H1 (cell line): ENCODE data around the gene DDX50. TPM values are rescaled to one million over a fixed set of nuclear protein-coding genes. Genes with fewer than 3 reads are reported as not detected.
"Not testable (repeated sequence)": the region's sequence is repeated elsewhere in the genome, so short reads cannot be mapped to it uniquely, and the experiment has no call there.

Experiments used
- CTCF ChIA-PET: fragments of 300-600 bp; sonication (Branson Sonifier 250); formaldehyde crosslinking; loops from one replicate; lab custom pipeline; 2021; ENCODE audit not compliant: partially characterized antibody; lab: Charles Lee
- POLR2A ChIA-PET: fragments of 300-600 bp; sonication (Branson Sonifier 250); formaldehyde crosslinking; loops from one replicate; lab custom pipeline; 2021; ENCODE audit warnings: inconsistent platforms; ENCODE audit not compliant: partially characterized antibody; lab: Charles Lee
- DNase-seq, 2 experiments: peaks; one replicate each; pipeline versions ENCODE4 v3.0.0 to v3.0.0-alpha.2; 2010 to 2022; ENCODE audit warnings: low spot score in 2 of 2, low read depth in 1 of 2, mixed read lengths in 1 of 2
- FAIRE-seq: peaks from 2 replicates; lab custom pipeline; 2011; peaks lifted over from hg19 to GRCh38; lab: Jason Lieb, UNC
- H2AFZ ChIP-seq: 2 replicates; pipeline ENCODE4 v1.8.1; 2012; ENCODE audit warnings: low read length, inconsistent platforms
- H2AK5ac ChIP-seq: 2 replicates; pipeline ENCODE4 v1.6.1; 2013; ENCODE audit warnings: low read depth, low read length
- H2BK120ac ChIP-seq: replicated peaks from 2 replicates; pipeline ENCODE3; 2013; ENCODE audit warnings: low read depth, low read length, inconsistent platforms
- H2BK12ac ChIP-seq: 2 replicates; pipeline ENCODE4 v1.6.1; 2013; ENCODE audit warnings: low read depth, low read length
- H2BK15ac ChIP-seq: 2 replicates; pipeline ENCODE4 v1.6.1; 2013; ENCODE audit warnings: low read length
- H2BK20ac ChIP-seq: 2 replicates; pipeline ENCODE4 v1.6.1; 2013; ENCODE audit warnings: low read length
- H2BK5ac ChIP-seq: 2 replicates; pipeline ENCODE4 v1.6.1; 2013; ENCODE audit warnings: low read depth, low read length
- H3K14ac ChIP-seq: 2 replicates; pipeline ENCODE4 v1.6.1; 2013; ENCODE audit warnings: inconsistent platforms; ENCODE audit not compliant: insufficient read length
- H3K18ac ChIP-seq: 2 replicates; pipeline ENCODE4 v1.6.1; 2013; ENCODE audit warnings: low read length; ENCODE audit errors: extremely low read depth
- H3K23ac ChIP-seq: 2 replicates; pipeline ENCODE4 v1.6.1; 2013; ENCODE audit warnings: inconsistent platforms; ENCODE audit not compliant: insufficient read length
- H3K23me2 ChIP-seq: 2 replicates; pipeline ENCODE4 v1.6.1; 2013; ENCODE audit warnings: low read depth, low read length
- H3K27ac ChIP-seq: 2 replicates; pipeline ENCODE4 v1.6.1; 2011; ENCODE audit warnings: low read depth, low read length, inconsistent platforms
- H3K27me3 ChIP-seq, 4 experiments: replicated peaks in 1 of 4; 1 replicate in 1 of 4; 2 replicates in 3 of 4; pipeline versions ENCODE4 v1.6.1 to v1.8.1; 2011 to 2013; ENCODE audit warnings: low read length in 3 of 4, mild to moderate bottlenecking in 3 of 4, inconsistent platforms in 2 of 4, mixed read lengths in 2 of 4, moderate library complexity in 1 of 4; ENCODE audit not compliant: control insufficient read depth in 3 of 4, insufficient read depth in 3 of 4; ENCODE audit errors: extremely low read depth in 1 of 4
- H3K36me3 ChIP-seq, 4 experiments: 2 replicates each; pipeline versions ENCODE4 v1.6.1 to v1.8.1; 2011 to 2013; ENCODE audit warnings: mild to moderate bottlenecking in 4 of 4, low read length in 3 of 4, moderate library complexity in 2 of 4, control low read depth in 1 of 4, inconsistent platforms in 1 of 4; ENCODE audit not compliant: insufficient read depth in 4 of 4, control insufficient read depth in 2 of 4
- H3K4ac ChIP-seq: replicated peaks from 2 replicates; pipeline ENCODE3; 2013; ENCODE audit warnings: low read length, low read depth, mixed read lengths, inconsistent platforms; ENCODE audit not compliant: insufficient read length
- H3K4me1 ChIP-seq, 4 experiments: replicated peaks in 1 of 4; 1 replicate in 1 of 4; 2 replicates in 3 of 4; pipeline versions ENCODE4 v1.6.1 to v1.8.1; 2011 to 2013; ENCODE audit warnings: low read length in 3 of 4, inconsistent platforms in 2 of 4, mixed read lengths in 1 of 4; ENCODE audit not compliant: insufficient read depth in 4 of 4, control insufficient read depth in 3 of 4
- H3K4me2 ChIP-seq, 2 experiments: 2 replicates each; pipeline versions ENCODE4 v1.6.1 to v1.8.1; 2011 to 2013; ENCODE audit warnings: low read depth in 2 of 2, low read length in 2 of 2, control low read depth in 1 of 2, inconsistent platforms in 1 of 2, mild to moderate bottlenecking in 1 of 2; ENCODE audit not compliant: insufficient read depth in 1 of 2
- H3K4me3 ChIP-seq, 4 experiments: fragments of 200-600, 300-600 bp in 1 of 4; sonication (generic), shearing (Covaris generic), sonication (Bioruptor Twin) in 1 of 4; 2 replicates each; pipeline versions ENCODE4 v1.5.1 to v1.8.1; 2011 to 2016; ENCODE audit warnings: low read length in 4 of 4, low read depth in 3 of 4, control low read depth in 2 of 4, inconsistent platforms in 2 of 4, mild to moderate bottlenecking in 2 of 4, mixed read lengths in 1 of 4, moderate library complexity in 1 of 4; ENCODE audit not compliant: insufficient read depth in 2 of 4; ENCODE audit errors: extremely low read depth in 1 of 4
- H3K56ac ChIP-seq: replicated peaks from 2 replicates; pipeline ENCODE3; 2013; ENCODE audit warnings: low read depth, mild to moderate bottlenecking, mixed read lengths, low read length, inconsistent platforms; ENCODE audit not compliant: insufficient read length
- H3K79me1 ChIP-seq: 2 replicates; pipeline ENCODE4 v1.6.1; 2013; ENCODE audit warnings: low read depth, low read length, control low read depth
- H3K79me2 ChIP-seq, 2 experiments: 2 replicates each; pipeline versions ENCODE4 v1.6.1 to v1.8.1; 2012 to 2013; ENCODE audit warnings: low read length in 2 of 2, mild to moderate bottlenecking in 2 of 2, inconsistent platforms in 1 of 2; ENCODE audit not compliant: insufficient read depth in 2 of 2, control insufficient read depth in 1 of 2
- H3K9ac ChIP-seq, 4 experiments: replicated peaks in 1 of 4; 1 replicate in 1 of 4; 2 replicates in 3 of 4; pipeline versions ENCODE4 v1.6.1 to v1.8.1; 2011 to 2013; ENCODE audit warnings: low read depth in 3 of 4, low read length in 3 of 4, control low read depth in 2 of 4, mild to moderate bottlenecking in 2 of 4, moderate library complexity in 2 of 4, inconsistent platforms in 1 of 4; ENCODE audit errors: extremely low read depth in 1 of 4
- H3K9me3 ChIP-seq, 2 experiments: 2 replicates each; pipeline versions ENCODE4 v1.6.1 to v1.8.1; 2012 to 2013; ENCODE audit warnings: mild to moderate bottlenecking in 2 of 2, moderate library complexity in 2 of 2, control low read depth in 1 of 2, inconsistent platforms in 1 of 2, low read depth in 1 of 2, low read length in 1 of 2, mixed read lengths in 1 of 2; ENCODE audit not compliant: insufficient read depth in 2 of 2
- H4K20me1 ChIP-seq, 2 experiments: replicated peaks in 1 of 2; 2 replicates each; pipeline versions ENCODE3 to v1.8.1; 2011 to 2013; ENCODE audit warnings: inconsistent platforms in 2 of 2, low read length in 2 of 2, mild to moderate bottlenecking in 1 of 2; ENCODE audit not compliant: insufficient read depth in 2 of 2, control insufficient read depth in 1 of 2
- H4K5ac ChIP-seq: 2 replicates; pipeline ENCODE4 v1.6.1; 2013; ENCODE audit warnings: low read length, low read depth, mixed read lengths, inconsistent platforms; ENCODE audit not compliant: insufficient read length
- H4K8ac ChIP-seq: 2 replicates; pipeline ENCODE4 v1.8.0; 2013; ENCODE audit warnings: mild to moderate bottlenecking, moderate library complexity, low read length, inconsistent platforms; ENCODE audit not compliant: insufficient read depth; ENCODE audit errors: extremely low read depth
- H4K91ac ChIP-seq: replicated peaks from 2 replicates; pipeline ENCODE3; 2013; ENCODE audit warnings: low read length, mixed read lengths, inconsistent platforms; ENCODE audit not compliant: insufficient read length
- TEAD4 ChIP-seq: IDR thresholded peaks from 2 replicates; pipeline ENCODE4 v1.6.1; 2012; ENCODE audit warnings: low read depth, low read length, inconsistent platforms, mixed read lengths
- WGBS, 2 experiments: shearing (Covaris generic) in 1 of 2; methylation state at CpG; one replicate each; pipeline versions ENCODE4 v1.1.6 to v1.1.7; 2013 to 2015; ENCODE audit warnings: low lambda C conversion rate in 2 of 2, mixed read lengths in 2 of 2, inconsistent platforms in 1 of 2, low coverage in 1 of 2, missing lambda C conversion rate in 1 of 2; ENCODE audit not compliant: insufficient replicate concordance in 2 of 2, insufficient coverage in 1 of 2, insufficient read length in 1 of 2; ENCODE audit errors: extremely low coverage in 1 of 2, missing lambda C conversion rate in 1 of 2; 5-methylcytosine and 5-hydroxymethylcytosine counted together
- polyA plus RNA-seq, 7 experiments: library from polyadenylated mRNA; depleted of rRNA in 3 of 7; stranded (reverse) in 5 of 7; unstranded in 2 of 7; fragments of >200 nt in 5 of 7; fragments of 200-250 nt in 2 of 7; gene quantifications; 1 replicate in 5 of 7; 2 replicates in 1 of 7; 4 replicates in 1 of 7; pipeline versions ENCODE4 v1.2.1 to v1.2.3, GENCODE V29; 2011 to 2013; ENCODE audit warnings: missing spikeins in 2 of 7, mixed read lengths in 2 of 7
- total RNA-seq: library from RNA; stranded (reverse); fragmentation: NEBNext Ultra II Directional; extraction: Animal tissue kit (Norgen Biotek cat#: 25700); gene quantifications from 2 replicates; pipeline ENCODE4 v1.2.1, GENCODE V29; 2021

Gene DDX50
- total and polyA plus RNA-seq, 2 of the 8 experiments (the other 6 are each of a cell fraction or from before 2014, with no cell fraction given), result 20.0 to 36.5 TPM

- TF ChIP-seq TEAD4, result no peak
These were observed 24.4 kb downstream of the DDX50 start (continued) for GRCh38 chr10:68925489-68925888.

DNA sequence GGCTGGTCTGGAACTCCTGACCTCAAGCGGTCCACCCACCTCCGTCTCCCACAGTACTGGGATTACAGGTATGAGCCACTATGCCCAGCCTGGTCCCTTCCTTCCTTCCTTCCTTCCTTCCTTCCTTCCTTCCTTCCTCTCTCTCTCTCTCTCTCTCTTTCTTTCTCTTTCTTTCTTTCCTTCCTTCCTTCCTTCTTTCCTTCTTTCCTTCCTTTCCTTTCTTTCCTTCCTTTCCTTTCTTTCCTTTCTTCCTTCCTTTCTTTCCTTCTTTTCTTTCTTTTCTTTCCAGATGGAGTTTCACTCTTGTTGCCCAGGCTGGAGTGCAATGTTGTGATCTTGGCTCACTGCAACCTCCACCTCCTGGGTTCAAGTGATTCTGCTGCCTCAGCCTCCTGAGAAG, 28.0 kb downstream of the DDX50 start:
- H3K9me3 ChIP-seq, H4K20me1 ChIP-seq, H3K4me1 ChIP-seq, H3K79me2 ChIP-seq, H3K79me1 ChIP-seq, H3K36me3 ChIP-seq, H3K23ac ChIP-seq, H2AFZ ChIP-seq, H3K23me2 ChIP-seq, CTCF ChIA-PET, H3K56ac ChIP-seq, H2BK12ac ChIP-seq, H4K5ac ChIP-seq, H3K4ac ChIP-seq, H3K4me2 ChIP-seq, FAIRE-seq, H3K27ac ChIP-seq, H3K14ac ChIP-seq, H2BK120ac ChIP-seq, H4K91ac ChIP-seq, H2BK15ac ChIP-seq, H3K18ac ChIP-seq, H3K27me3 ChIP-seq, H2BK20ac ChIP-seq, POLR2A ChIA-PET, DNase-seq, H3K4me3 ChIP-seq, H3K9ac ChIP-seq, H2AK5ac ChIP-seq, H2BK5ac ChIP-seq, H4K8ac ChIP-seq: not testable (repeated sequence)
- 100% methylated on average over 2 of the region's 2 CpGs; no CpG with 5 or more reads in 1 of the 2 experiments for WGBS, 2 experiments
